Measurements from ENCODE around the gene ARMH2.

The ARMH2 gene
- total RNA-seq: 1.2 to 2.7 reads per million in 2 donors

GRCh38 chr6:24798740-24799540 is at the start of gene ARMH2:
ARMH2 (minus strand) TSS chr6:24798917; CDS start chr6:24798857, 60 bp downstream.
- no peak for DNase-seq

GRCh38 chr6:24848461-24848860 is 49.7 kb upstream of the ARMH2 start:
- no peak for DNase-seq

- DNase-seq: no peak
Observed at GRCh38 chr6:24847402-24847801, 48.7 kb upstream of the ARMH2 start.

GRCh38 chr6:24845578-24845977 is 46.9 kb upstream of the ARMH2 start:
- DNase-seq: no peak

GRCh38 chr6:24844903-24845302 is 46.2 kb upstream of the ARMH2 start:
- DNase-seq: no peak

- DNase-seq: no peak
Observed at GRCh38 chr6:24844061-24844460, 45.3 kb upstream of the ARMH2 start.

GRCh38 chr6:24840187-24840586 is 41.5 kb upstream of the ARMH2 start:
- DNase-seq: no peak

- no peak for DNase-seq
Observed at GRCh38 chr6:24838994-24839393, 40.3 kb upstream of the ARMH2 start.

- no peak for DNase-seq
Observed at GRCh38 chr6:24838081-24838480, 39.4 kb upstream of the ARMH2 start.

GRCh38 chr6:24836109-24836508 is 37.4 kb upstream of the ARMH2 start:
- DNase-seq: no peak

GRCh38 chr6:24833711-24834386 is 35.1 kb upstream of the ARMH2 start:
- no peak for DNase-seq

GRCh38 chr6:24832794-24833193 is 34.1 kb upstream of the ARMH2 start:
- DNase-seq: no peak

- DNase-seq: no peak
Observed at GRCh38 chr6:24831771-24832716, 33.3 kb upstream of the ARMH2 start.

- no peak for DNase-seq
Observed at GRCh38 chr6:24829657-24830056, 30.9 kb upstream of the ARMH2 start.

GRCh38 chr6:24827970-24828369 is 29.3 kb upstream of the ARMH2 start:
- no peak for DNase-seq

- no peak for DNase-seq
Observed at GRCh38 chr6:24827162-24827561, 28.4 kb upstream of the ARMH2 start.

GRCh38 chr6:24825130-24825630 is 26.5 kb upstream of the ARMH2 start:
- no peak for DNase-seq

GRCh38 chr6:24824142-24824938 is 25.6 kb upstream of the ARMH2 start:
- no peak for DNase-seq

GRCh38 chr6:24823185-24823584 is 24.5 kb upstream of the ARMH2 start:
- no peak for DNase-seq

- DNase-seq: no peak
Observed at GRCh38 chr6:24822696-24823095, 24.0 kb upstream of the ARMH2 start.

GRCh38 chr6:24821860-24822444 is 23.2 kb upstream of the ARMH2 start:
- no peak for DNase-seq

GRCh38 chr6:24818346-24818745 is 19.6 kb upstream of the ARMH2 start:
- DNase-seq: no peak
